NCI-H1092 (cell line): Measurements from ENCODE around the gene SF3B3.

ENCODE experiments used
- DNase-seq: peaks from one replicate; lab custom pipeline; 2025; lab: John Stamatoyannopoulos, UW

SF3B3 gene

GRCh38 chr16:70590722-70591415 lies 67.3 kb downstream of the SF3B3 start:
- no peak for DNase-seq

- no peak for DNase-seq
Observed at GRCh38 chr16:70591615-70592014, 68.0 kb downstream of the SF3B3 start.

GRCh38 chr16:70592106-70592571 lies 68.5 kb downstream of the SF3B3 start:
- DNase-seq, result no peak

DNA sequence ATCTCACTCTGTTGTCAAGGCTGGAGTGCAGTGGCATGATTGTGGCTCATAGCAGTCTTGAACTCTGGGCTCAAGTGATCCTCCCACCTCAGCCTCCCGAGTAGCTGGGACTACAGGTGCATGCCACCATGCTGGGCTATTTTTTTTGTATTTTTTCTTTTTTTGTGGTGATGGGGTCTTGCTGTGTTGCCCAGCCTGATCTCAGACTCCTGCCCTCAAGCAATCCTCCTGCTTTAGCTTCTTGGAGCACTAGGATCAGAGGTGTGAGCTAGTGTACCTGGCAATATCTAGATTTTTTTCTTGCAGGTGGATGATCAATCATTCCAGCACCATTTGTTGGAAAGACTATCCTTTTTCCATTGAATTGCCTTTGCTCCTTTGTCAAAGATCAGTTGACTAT lies 69.9 kb downstream of the SF3B3 start:
- no peak for DNase-seq

DNA sequence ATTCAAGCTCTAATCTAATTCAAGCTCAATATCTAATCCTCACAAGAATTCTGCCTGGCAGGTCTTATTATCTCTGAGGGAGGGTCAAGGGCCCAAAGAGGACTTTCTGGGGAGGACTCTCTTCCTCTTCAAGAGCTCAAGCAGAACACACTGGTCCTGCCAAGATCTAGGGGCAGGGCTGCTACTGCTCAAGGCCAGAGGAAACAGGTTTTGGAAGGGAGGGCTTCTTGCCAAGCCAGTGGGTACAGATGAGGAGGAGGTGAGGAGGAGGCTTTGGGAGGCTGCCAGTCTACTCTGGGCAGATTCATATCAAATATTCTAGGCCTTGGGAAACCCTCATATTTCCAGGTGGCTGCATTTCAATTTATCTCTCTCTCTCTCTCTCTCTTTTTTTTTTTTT lies 71.0 kb downstream of the SF3B3 start:
- DNase-seq, result no peak

DNA sequence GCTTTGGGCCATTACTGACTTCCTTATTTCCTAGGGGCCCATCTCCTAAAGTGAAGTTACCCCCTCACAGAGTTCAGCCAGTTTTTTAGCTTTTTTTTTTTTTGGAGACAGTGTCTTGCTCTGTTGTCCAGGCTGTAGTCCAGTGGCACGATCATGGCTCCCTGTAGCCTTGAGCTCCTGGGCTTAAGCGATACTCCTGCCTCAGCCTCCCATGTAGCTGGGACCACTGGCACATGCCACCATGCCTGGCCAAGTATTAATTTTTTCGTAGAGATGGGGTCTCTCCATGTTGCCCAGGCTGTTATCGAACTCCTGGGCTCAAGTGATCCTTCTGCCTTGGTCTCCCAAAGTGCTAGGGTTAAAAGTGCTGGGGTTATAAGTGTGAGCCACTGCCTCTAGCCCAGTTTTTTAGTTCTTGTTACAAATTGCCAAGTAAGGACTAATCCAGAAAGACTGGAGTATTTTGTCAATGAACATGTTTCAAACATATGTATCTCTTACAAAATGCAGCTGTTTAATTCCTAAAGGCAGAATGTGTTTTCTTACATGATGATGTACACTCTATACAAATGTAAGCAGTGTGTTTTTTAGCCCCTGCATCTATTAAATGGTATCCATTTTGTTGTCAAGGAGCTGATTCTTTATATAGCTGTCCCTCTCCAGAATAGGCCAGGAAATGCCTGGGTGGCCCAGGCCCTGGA lies 73.7 kb downstream of the SF3B3 start:
- no peak for DNase-seq

DNA sequence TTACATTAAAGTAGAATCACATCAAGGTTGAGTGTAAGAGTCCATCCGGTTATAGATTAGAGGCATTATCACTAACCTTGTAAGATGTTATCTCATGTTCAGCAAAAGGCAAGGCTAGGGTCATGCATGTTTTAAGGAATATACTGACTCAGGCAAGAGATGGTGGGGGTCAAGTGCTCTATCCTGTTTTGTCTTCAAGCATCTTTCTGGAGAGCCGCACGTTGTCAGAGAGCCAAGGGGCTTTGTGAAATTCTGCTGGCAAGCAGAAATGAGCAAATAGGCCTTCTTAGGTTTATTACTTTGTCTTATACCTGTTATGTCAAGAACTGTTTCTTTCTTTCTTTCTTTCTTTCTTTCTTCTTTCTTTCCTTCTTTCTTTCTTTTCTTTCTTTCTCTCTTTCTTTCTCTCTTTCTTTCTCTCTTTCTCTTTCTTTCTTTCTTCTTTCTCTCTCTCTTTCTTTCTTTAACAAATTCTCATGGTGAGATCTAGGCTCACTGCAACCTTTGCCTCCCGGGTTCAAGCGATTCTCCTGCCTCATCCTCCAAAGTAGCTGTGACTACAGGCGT lies 75.4 kb downstream of the SF3B3 start:
- DNase-seq, result no peak

DNA sequence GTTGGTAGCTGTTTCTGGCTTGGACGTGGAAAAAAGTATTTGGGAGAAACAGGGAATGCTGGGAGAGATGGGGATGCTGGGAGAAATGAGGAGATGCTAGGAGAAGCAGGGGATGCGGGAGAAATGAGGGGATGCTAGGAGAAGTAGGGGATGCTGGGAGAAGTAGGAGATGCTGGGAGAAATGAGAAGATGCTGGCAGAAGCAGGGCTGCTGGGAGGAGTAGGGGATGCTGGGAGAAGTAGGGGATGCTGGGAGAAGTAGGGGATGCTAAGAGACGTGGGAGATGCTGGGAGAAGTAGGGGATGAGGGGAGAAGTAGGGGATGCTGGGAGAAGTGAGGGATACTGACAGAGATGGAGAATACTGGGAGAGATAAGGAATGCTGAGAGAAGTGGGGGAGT lies 77.1 kb downstream of the SF3B3 start:
- DNase-seq, result no peak

DNA sequence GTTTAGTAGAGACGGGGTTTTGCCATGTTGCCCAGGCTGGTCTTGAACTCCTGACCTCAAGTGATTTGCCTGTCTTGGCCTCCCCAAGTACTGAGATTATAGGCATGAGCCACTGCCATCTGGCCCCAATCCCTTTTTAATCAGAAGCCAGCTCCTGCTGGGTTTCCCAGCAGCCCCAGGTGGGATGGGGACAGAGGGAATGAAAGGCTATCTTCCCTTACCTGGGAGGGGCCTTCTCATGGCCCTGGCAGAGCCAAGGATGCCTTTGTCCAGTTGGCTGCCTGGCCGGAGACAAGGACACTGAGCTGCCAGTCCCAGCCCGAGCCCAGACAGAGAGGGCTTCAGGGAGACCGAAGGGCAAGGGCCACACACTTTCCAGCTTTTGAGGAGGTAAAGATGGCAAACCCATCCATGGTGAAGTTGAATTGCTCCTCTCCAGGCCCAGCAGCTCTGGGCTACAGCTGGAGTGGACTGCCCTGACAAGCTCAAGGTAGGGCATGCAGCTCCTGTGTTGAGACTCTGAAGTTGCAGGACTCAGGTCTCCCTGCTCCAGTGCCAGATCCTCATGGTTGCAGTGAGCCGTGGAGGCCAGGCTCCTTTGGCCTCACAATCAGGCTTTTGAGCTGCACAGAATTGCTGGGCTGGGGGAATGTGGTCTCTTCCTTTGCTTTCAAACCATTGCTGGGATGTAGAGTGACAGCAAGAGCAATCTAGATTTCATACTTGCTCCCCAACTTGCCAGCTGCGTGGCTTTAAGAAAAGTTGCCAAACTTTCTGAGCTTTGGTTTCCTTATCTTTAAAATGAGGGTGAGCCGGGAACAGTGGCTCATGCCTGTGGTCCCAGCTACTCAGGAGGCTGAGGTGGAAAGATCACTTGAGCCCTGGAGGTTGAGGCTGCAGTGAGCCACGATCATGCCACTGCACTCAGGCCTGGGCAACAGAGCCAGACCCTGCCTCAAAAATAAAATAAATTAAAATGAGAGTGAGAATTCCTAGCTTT lies 78.3 kb downstream of the SF3B3 start:
- no peak for DNase-seq

DNA sequence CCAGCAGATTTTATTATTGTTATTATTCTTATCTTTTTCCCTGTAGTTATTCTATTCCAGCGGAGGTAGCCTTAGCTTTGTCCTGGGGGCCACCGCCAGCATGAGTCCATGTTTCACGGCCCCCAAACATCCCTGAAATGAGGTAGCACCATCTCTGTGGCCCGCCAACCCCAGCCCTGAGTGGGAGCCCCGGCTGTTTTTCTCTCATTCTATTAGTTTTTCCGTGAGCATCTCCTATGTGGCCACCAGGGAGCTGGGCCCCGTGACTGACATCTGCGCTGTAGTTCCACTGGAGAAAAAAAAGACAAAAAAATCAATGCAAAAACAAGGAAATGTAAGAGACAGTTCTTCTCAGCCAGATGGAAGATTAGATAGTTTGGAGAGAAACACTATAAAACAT lies 79.2 kb downstream of the SF3B3 start:
- no peak for DNase-seq

GRCh38 chr16:70604407-70605282 lies 81.0 kb downstream of the SF3B3 start:
- no peak for DNase-seq

DNA sequence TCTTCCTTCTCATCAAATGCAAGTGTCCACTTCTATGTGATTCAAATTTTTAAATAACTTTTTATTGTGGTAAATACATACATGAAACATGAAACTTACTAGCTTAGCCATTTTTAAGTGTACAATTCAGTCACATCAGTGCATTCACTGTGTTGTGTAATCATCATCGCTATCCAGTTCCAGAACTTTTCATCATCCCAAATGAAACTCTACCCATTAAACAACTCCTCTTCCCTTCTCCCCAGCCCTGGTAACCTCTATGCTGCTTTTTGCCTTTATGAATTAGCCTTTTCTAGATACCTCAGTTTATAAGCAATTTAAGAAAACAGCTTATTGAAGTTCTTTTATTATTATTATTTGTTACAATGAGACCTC lies 81.7 kb downstream of the SF3B3 start:
- DNase-seq, result no peak

- no peak for DNase-seq
Observed at GRCh38 chr16:70608521-70608920, 84.9 kb downstream of the SF3B3 start.

GRCh38 chr16:70610273-70611223 lies 86.9 kb downstream of the SF3B3 start:
- no peak for DNase-seq

GRCh38 chr16:70611224-70611598 lies 87.6 kb downstream of the SF3B3 start:
- no peak for DNase-seq

- no peak for DNase-seq
Observed at GRCh38 chr16:70611785-70612303, 88.2 kb downstream of the SF3B3 start.

- no peak for DNase-seq
Observed at GRCh38 chr16:70612931-70613330, 89.3 kb downstream of the SF3B3 start.

DNA sequence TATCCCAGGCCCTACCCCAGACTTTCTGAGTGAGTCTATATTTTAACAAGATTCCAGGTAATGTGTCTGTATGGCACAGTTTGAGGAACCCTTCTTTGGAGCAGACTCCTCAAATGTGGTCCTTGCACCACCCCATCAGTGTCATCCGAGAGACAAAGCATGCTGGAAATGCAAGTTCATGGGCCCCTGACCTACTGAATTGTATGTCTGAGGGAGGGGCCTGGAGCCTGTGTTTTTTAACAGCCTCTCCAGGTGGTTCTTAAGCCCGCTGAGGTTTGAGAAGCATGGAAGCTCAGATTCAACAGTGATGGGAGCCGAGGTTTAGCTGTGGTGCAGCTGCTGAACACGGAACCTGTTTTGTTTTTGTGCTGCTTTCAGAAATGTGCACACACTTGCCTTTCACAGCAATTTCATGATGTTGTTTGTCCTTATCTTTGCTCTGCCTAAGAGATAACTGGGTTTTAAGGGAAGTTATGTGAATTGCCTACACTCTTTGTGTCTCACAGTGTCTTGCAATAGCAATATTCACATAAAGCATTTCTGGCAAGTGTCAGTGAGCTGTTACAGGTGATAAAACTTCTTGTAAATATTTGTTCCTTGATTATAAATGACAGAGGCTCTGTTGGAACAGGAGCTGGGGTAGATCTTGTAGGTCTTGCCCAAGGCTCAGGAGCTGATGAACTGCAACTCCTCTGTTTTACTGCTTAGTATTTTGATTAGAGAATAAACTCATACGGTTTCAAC lies 90.8 kb downstream of the SF3B3 start:
- no peak for DNase-seq

GRCh38 chr16:70615945-70616344 lies 92.3 kb downstream of the SF3B3 start:
- DNase-seq, result no peak
